Fibroblast of villous mesenchyme (primary cell): ENCODE data around the gene SAP25. TPM values are rescaled to one million over a fixed set of nuclear protein-coding genes. Genes with fewer than 3 reads are reported as not detected.
A peak's percentile ranks its signal among the peaks of the same experiment; 100 is the strongest.
"Not testable (repeated sequence)": the region's sequence is repeated elsewhere in the genome, so short reads cannot be mapped to it uniquely, and the experiment has no call there.

Experiments
- DNase-seq: peaks from one replicate; pipeline ENCODE4 v3.0.0-alpha.2; 2010; ENCODE audit warnings: low read depth
- H3K4me3 ChIP-seq: 2 replicates; pipeline ENCODE4 v1.5.1; 2011; ENCODE audit warnings: low read depth, mild to moderate bottlenecking, low read length
- total RNA-seq: library from RNA; depleted of rRNA; stranded (reverse); fragments of >200 nt; gene quantifications from 2 replicates; pipeline ENCODE4 v1.2.3, GENCODE V29; 2012
- TF ChIP-seq, protein P1 (sequence below): IDR thresholded peaks from 2 replicates; pipeline ENCODE4 v1.5.1; 2012; ENCODE audit warnings: low read depth, mild to moderate bottlenecking, low read length; ENCODE audit not compliant: insufficient read depth

Gene SAP25
- total RNA-seq, 1 donor = not detected

DNA sequence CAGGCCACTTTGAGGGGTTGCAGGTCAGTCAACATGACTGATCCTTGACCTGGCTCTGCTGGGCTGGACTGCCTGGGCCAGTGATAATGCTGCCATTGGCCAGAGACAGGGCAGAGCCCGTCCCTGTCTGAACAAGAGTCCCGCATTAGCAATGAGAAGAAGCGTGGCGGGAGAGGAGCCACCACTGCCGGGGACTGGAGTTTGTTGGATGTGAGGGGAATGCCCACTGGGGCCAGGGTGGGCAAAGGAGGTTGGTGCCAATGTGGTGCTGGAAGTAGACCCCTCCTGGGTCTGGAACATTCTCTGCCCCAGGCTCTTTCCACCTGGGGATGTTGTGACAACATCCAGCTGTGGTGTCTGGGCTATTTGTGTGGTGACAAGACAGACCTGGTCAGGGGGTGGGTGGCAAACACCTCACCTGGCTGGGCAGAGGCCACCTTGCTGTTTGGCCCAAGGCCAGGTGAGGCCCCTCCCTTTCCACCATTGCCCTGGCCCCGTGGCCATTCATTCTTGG lies 7.6 kb downstream of the SAP25 start:
- TF ChIP-seq, protein P1, sequence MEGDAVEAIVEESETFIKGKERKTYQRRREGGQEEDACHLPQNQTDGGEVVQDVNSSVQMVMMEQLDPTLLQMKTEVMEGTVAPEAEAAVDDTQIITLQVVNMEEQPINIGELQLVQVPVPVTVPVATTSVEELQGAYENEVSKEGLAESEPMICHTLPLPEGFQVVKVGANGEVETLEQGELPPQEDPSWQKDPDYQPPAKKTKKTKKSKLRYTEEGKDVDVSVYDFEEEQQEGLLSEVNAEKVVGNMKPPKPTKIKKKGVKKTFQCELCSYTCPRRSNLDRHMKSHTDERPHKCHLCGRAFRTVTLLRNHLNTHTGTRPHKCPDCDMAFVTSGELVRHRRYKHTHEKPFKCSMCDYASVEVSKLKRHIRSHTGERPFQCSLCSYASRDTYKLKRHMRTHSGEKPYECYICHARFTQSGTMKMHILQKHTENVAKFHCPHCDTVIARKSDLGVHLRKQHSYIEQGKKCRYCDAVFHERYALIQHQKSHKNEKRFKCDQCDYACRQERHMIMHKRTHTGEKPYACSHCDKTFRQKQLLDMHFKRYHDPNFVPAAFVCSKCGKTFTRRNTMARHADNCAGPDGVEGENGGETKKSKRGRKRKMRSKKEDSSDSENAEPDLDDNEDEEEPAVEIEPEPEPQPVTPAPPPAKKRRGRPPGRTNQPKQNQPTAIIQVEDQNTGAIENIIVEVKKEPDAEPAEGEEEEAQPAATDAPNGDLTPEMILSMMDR = no peak
- DNase-seq = no peak
- H3K4me3 ChIP-seq = no peak overlapping the region

DNA sequence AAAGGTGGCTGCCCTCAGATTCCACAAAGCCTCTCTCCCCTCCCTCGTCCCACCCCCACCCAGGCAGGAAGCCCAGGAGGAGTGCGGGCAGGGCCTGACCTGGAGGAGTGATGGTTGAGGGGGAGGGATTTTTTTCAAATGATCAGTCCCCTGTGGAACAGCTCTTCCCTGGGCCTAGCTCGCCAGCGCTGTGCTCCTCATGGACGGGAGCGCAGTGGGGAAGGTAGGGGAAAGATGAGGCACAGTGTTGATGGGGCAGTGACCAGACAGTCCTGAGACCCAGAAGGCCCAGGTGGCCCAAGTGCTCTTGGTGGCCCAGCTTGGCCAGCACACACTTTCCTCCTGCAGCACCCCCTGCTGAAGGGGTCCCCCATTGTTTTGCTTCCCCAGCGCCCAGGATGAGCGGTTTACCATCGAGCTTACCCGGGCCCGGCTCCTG lies 8.5 kb downstream of the SAP25 start:
- DNase-seq = no peak
- H3K4me3 ChIP-seq = no peak overlapping the region
- TF ChIP-seq, protein P1 = no peak

- DNase-seq = not testable (repeated sequence)
Measured at GRCh38 chr7:100564405-100564804, 9.3 kb downstream of the SAP25 start.

GRCh38 chr7:100563809-100564400 lies 9.8 kb downstream of the SAP25 start:
- peak; percentile 73 for DNase-seq

More at GRCh38 chr7:100564405-100564804, 9.3 kb downstream of the SAP25 start:
- H3K4me3 ChIP-seq = not testable (repeated sequence)

DNA sequence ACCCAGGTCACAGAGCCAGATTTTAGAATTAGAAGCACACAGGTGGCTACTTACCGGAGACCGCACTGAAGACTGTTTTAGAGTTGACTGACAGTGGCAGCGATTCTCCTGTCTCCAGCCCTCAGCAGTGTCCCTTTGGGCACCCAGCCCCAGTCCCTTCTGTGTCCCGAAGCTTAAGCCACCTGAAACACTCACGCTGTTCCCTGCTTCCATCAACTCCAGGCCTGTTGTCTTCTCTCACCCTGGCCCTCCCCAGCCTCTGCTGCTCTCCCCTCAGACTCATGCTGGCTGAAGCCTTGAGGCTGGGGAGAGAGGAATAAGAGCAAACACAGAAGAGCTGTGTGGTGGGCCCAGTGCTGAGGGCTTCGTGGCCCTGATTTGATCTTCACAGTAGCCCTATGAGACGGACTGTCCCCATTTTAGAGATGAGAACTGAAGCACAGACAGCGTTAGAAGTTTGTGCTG lies 10.6 kb downstream of the SAP25 start:
- TF ChIP-seq, protein P1 = no peak
- H3K4me3 ChIP-seq = no peak overlapping the region
- DNase-seq = no peak

More at GRCh38 chr7:100563809-100564400, 9.8 kb downstream of the SAP25 start:
- TF ChIP-seq, protein P1 = peak; percentile 99
- H3K4me3 ChIP-seq = no peak overlapping the region

DNA sequence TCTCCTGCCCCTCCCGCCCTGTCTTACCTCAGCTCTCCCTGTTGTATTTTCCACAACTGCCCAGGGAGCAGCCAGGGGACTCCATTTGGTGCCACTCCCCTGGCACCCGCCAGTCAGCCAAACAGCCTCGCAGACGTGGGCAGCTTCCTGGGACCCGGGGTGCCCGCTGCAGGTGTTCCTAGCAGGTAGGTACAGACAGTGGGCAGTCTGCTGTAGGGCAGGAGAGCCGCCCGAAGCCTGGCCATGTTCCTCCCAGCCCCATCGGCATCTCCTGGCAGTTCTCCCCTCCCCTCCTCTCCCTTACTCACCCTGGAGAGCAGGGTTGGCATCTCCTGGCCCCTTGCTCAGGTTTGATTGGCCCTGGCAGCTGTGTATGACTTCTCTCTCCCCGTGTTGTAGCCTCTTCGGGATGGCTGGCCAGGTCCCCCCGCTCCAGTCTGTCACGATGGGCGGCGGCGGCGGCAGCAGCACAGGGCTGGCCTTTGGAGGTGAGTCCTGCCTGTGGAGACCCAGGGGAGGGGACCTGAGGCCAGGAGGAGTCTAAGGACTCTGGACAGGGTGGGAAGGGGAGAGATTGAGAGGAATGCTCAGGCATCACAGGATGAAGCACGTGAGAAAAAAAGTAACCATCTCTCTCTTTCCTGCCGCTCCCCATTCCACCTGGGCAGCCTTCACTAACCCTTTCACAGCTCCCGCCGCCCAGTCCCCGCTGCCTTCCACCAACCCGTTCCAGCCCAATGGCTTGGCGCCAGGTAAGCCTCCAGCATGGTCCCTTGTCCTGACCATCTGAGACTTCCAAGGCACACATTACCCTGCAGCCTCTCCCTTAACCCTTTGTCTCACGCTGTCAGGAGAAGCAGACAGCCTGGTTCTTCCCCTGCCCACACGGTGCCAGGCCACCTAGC lies 11.3 kb downstream of the SAP25 start:
- no peak overlapping the region for H3K4me3 ChIP-seq
- DNase-seq = no peak
- TF ChIP-seq, protein P1 = no peak
